NOMO-1 treated with DMSO at 0.1 percent for 48 hours (cell line): ENCODE data around the gene GMDS.

Experiments
- DNase-seq: peaks from one replicate; lab custom pipeline; 2025; ENCODE audit not compliant: unreplicated experiment; lab: John Stamatoyannopoulos, UW

Gene GMDS

GRCh38 chr6:1636971-1637871, 608.2 kb downstream of the GMDS start:
- DNase-seq = no peak

- DNase-seq = no peak
Measured at GRCh38 chr6:1636272-1636825, 609.1 kb downstream of the GMDS start.

- no peak for DNase-seq
Measured at GRCh38 chr6:1635305-1636010, 609.9 kb downstream of the GMDS start.

- no peak for DNase-seq
Measured at GRCh38 chr6:1634081-1634480, 611.3 kb downstream of the GMDS start.

DNA sequence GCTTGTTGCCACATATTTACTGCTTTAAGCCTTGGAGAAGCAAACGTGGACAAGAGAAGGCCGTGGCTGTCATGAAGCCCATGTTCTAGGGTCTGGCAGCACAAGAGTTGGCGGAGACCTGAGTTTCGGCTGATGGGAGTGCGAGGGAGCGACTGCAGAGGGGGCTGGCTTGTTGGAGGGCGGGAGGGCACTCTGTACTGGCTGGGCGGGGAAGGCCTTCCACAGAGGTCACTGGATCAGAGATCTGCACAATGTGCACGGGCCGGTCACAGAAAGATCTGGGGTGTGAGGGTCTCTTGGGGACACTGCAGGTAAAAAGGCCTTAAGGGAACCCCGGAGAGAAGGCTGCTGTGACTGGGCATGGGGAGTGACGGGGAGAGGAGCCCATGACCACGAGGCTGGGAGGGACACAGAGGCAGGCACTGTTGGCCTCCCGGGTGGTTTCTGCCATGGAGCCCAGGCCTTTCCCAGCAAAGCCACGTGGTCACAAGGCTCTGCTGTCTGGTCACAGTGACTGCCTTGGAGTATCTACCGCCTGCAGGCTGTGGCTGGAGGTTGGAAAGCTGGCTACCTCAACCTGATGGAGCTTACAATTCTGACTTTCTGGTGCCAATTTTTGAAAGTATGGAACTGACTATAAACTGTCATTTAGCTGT, 611.9 kb downstream of the GMDS start:
- no peak for DNase-seq

- DNase-seq = no peak
Measured at GRCh38 chr6:1631251-1631650, 614.2 kb downstream of the GMDS start.

- DNase-seq = no peak
Measured at GRCh38 chr6:1630771-1631217, 614.6 kb downstream of the GMDS start.

- DNase-seq = no peak
Measured at GRCh38 chr6:1630212-1630770, 615.1 kb downstream of the GMDS start.

DNA sequence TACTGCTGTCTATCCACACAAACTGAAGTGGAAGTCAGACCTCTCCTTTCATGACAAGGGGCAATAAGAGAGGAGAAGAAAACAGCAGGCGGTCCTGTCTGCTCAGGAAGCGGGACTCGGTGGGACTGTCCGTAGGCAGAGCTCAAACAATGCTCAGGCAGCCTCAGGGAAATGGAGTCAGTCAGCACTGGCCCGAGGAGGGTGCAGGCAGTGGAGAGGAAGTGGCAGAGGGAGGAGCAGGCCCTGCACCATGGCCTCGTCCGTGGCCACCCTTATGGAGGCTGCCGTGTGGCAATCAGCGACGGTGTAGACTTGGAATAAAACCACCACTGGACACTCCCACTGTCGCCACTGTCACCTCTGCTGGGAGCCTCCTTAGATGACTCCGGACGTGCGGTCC, 616.1 kb downstream of the GMDS start:
- no peak for DNase-seq

DNA sequence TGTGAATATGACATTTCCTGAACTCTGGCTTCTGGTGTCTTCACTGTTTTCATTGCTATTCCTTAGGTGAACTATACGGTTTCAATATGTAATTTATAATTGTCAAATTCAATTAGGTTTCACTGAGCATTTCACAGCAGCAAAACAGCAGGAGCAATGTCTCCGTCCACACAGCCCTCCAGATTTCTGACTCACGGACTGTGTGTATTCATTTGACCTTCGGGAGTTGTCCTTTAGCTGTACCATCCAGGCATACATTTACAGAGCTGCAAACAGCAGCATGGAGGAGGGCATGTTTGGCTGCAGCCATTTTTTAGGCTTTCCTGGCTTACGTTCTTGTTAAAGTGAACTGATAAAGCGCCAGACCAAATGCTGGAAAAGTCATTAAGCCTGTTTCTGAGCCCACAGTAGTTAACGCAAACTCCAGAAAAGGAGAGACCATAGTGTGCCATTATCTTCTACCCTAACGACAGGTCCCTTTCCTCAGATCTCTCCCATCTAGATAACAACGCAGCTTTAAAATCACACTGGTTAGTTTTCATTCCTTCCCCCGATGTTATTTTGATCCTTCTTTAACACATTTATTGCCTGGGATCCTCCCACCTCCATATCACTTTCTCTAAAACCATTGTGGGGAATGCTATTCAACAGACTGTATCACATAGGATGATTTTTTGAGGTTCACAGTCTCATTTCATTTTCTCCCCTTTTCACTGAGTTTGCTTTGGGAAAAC, 617.4 kb downstream of the GMDS start:
- DNase-seq = no peak

DNA sequence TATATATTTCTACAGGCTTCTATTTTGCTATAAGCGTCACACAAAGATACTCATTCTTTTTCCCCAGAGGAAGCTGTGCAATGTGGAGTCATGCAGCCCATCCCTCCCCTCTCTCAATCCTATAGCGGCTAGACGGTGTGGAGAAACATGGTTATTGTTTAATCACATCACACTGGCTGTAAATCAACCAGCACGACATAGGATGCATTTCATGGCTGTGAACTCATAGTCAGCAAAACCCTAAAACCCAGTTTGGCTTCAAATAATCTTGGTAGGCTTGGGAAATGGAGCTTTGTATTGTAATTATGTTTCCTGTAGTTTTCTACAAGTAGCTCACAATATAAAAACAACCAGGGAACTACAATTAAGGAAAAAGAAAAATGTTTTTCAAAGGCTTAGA, 618.9 kb downstream of the GMDS start:
- no peak for DNase-seq

DNA sequence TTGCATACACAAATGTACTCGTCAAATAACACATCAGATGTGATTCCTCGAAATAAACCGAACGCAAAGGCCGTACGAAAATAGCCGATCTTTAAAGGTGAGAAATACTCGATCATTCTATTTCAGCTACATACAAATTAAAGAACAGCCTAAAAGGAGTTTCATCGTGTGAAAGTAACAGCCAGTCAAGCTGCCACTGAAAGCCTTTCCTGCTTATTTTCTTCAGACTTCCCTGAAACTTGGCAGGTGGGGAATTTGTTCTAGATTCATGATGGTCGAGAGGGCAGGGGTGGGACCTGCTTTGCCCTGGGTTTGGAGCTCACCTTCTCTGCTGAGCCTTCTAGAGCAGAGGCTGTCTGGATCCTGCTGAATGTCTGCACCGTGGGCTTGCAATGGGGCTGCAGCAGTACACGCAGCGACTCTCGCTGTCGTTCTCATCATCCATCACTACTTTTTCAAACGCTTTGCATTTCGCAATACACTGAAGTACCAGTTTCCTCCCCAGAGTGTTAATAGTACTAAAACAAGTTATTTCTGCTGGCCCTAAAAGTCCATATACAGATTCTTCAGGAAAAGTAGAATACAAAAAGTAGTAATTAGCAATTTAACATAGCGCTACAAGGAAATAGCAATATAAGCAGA, 619.5 kb downstream of the GMDS start:
- no peak for DNase-seq

DNA sequence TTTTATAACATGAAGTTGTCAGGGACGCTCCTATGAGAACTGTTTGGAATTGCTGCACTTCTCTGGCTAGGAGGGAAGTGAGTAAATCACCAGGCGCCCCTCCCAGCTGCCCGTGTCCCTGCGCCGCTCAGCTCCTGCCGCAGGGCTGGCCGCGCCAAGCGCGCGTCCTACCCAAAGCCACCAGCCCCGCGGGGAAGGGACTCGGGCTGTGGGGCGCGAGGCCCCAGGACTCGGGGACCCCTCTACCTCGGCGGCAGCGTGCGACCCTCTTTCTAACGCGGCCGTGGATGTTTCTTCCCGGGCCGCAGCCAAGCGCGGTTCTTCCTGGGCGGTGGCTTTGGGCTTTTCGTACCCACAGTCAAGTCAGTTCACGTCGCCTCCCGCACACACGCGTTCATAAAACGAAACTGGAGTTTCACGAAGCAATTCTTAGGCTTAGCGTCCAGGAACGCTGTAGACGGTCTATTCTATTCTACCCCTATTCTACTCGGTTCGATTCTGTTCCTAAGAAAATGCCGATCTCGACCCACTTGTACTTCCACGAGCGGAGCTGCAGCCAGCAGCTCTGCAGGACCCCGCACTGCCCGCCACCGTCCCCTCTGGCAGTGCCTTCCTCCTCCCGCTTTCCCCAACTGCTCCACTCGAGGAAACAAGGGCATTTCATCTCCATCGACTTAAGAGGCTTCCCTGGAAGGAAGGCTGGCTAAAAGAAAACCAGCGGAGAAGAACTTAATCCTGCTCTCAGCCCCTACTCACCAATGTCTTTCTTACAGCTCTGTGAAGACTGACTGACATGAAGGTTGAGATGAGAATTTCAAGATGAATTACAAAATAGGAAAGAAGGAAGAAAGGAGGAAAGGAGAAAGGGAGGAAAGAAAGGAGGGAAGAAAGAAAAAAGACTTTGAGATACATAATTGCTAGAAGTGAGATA, 620.3 kb downstream of the GMDS start:
- peak; percentile 15 for DNase-seq

GRCh38 chr6:1624058-1624850, 621.2 kb downstream of the GMDS start:
- no peak for DNase-seq

GRCh38 chr6:1623769-1624057, 621.7 kb downstream of the GMDS start:
- DNase-seq = no peak

- no peak for DNase-seq
Measured at GRCh38 chr6:1622851-1623768, 622.3 kb downstream of the GMDS start.

- DNase-seq = no peak
Measured at GRCh38 chr6:1622220-1622850, 623.1 kb downstream of the GMDS start.
